H4 (cell line): ENCODE measurements around the gene TENM4. TPM values are rescaled to one million over a fixed set of nuclear protein-coding genes. Genes with fewer than 3 reads are reported as not detected.

Experiments used
- DNase-seq: peaks from one replicate; pipeline ENCODE4 v3.0.0-alpha.2; 2015; ENCODE audit warnings: low spot score
- total RNA-seq: library from RNA; depleted of rRNA; stranded (reverse); fragments of >200 nt; shearing (Covaris generic); gene quantifications from 2 replicates; pipeline ENCODE4 v1.2.3, GENCODE V29; 2014

Gene TENM4
- total RNA-seq, 1 experiment from 2014 or later: 0.31 TPM

DNA sequence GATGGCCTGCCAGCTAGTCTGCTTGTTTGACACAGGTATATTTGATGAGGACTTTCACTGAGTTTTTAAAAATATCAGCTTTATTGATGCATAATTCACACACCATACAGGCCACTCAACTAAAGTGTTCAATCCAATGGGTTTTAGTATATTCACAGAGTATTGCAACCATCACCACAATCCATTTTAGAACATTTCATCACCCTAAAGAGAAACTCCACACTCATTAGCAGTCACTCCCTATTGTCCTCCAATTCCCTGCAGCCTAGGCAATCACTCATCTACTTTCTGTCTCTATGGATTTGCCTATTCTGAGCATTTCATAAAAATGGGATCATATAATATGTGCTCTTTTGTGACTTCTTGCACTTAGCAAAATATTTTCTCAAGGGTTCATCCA, 468.2 kb downstream of the TENM4 start:
- DNase-seq: no peak

DNA sequence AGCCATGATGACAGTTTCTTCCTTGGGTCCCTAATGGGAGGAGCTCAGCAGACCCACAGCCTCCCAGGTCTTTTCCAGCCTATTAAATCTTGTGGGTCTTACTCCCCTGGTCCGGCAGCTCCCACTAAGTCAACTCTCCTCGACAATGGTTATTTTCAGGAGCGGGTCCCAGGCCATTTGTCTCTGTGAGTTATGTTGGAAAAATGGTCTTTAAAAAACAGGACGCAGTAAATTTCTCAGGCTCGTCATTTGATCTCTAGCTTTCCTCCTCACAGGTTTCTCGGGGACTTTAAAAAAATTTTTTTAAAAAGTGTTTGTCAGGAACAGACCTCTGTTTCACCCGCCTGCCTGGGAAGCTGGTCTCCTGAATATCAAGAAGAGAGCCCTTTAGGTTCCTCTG, 468.7 kb downstream of the TENM4 start:
- no peak for DNase-seq

DNA sequence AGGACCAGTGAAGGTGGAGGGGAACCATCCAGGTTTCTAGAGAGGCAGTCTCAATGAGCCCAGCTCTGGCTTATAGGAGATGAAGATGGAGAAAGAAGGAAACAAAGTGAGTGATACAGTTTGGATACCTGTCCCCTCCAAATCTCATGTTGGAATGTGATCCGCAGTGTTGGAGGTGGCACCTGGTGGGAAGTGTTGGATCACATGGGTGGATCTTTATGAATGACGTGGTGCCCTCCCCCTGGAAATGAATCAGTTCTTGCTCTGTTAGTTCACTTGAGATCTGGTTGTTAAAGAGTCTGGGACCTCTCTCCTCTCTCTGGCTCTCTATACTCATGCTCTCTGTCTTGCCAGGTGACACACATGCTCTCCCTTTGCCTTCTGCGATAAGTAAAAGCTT, 473.0 kb downstream of the TENM4 start:
- no peak for DNase-seq

DNA sequence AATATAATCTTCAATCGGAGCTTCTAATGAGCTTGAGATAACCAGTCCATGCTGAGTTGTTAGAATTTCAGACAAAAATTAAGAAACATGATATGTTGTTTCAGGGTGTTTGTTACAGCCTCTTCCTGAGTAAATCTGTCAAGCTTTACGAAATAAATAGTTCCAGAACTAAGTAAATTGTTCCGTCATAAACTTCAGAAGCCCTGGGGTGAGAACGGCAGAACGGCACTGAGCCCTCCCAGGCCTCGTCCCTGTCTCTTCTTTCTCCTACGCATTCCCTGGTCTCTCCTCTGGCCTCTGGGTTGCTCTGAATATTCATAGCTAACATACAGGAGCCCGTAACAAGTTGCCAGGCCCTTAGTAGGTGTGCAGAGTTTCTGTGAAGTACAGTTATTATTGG, 475.4 kb downstream of the TENM4 start:
- no peak for DNase-seq

DNA sequence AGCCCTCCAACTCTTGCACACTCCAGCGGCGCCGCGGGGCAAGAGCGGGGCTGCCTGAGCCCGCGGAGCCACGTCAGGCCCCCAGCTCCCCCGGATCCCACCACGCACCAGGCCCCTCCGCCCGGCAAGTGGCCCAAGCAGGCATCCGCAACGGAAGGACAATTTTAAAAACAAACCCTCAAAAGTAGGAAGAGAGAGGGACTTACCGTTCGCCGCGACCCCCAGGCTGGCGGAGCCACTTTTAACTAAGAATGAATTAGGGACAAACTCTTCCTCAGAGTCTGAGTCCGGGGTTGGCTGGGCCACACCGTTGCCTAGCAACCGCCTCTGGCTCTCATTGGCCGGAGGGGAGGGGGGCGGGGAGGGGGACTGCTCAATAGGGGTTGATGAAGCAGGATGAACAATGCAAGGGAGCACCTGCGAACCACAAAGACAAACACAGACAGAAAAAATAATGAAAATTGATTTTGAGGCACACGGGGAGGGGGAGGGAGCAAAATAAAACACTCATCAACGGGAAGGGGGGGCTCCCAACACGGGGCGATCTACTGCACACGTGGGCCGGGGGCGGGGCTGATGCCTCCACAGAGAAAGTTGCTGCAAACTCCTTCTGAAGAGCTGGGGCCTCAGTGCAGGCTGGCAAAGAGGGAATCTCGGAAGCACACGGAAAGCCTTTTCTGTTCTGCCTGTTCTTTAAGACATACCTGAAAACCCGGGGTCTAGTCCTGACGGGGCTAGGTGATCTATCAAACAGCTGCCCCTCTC, 478.7 kb downstream of the TENM4 start:
- DNase-seq: no peak

DNA sequence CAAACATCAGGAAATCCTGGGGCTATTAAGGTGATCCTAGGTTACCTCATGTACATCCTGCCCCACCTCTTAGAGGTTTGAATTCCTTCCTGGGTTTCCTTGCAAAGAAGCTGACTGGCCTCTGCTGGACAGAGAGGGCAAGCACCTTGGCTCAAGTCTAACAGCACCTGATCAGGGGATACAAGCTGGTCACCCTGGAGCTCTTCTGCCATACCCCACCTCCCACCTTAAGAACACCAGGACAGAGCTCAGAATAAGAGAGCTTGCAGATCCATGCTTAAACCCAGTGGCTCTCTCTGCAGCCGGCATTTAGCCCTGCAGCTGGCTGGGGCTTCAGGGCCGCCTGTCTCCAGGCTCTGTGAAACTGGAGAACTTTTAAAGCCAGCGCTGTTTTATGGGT, 479.6 kb downstream of the TENM4 start:
- DNase-seq: peak; percentile 29

DNA sequence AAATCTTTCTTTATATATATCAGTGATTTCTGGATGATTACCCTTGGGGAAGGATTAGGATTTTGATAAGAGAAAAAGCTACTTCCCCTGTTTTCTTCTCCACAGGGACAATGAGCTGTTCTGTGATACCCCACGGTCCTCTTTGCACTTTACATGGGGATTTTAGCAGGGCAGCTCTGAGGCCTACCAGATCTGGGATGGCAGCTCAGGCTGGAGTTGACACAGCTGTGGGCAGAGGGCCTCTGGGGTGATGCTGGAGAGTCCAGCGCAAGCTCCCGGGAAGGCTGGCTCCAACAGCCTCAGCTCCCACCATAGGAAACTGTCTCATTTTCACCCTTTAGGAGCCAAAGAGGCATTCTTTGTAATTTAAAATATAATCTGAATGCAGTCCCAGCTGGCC, 482.4 kb downstream of the TENM4 start:
- no peak for DNase-seq

DNA sequence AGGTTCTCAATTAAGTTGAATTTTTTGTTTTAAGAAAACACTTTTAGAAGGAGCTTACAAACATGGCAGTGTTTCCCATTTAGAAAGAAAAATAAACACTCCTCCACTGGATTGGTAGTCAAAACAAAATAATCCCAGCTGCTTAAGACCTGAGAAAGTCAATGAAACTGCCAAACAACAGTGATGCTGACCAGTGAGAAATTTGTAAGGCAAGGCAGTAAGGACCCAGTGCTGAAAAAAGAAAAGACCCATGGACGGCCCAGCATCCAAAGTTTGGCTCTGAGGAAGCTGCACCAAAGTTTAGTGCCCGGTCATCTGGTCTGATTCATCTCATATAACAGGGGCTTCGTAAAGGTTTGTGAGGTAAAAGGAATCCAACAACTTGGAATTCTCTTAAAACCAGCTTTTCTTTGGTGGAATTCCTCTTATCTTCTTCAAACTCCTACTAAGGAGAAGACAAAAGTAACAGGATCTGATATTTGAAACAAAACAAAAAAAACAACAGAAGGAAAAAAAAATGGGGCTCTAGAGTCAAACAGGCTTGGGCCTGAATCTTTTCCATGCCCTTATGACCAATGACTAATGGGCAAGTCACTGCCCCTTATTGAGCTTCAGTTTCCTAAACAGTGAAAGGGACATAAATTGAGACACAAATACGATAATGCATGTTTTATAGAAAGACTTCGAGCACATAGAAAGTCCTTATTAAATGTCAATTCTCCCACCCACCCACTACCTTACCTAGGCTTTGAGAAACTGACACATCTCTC, 483.2 kb downstream of the TENM4 start:
- DNase-seq: no peak

DNA sequence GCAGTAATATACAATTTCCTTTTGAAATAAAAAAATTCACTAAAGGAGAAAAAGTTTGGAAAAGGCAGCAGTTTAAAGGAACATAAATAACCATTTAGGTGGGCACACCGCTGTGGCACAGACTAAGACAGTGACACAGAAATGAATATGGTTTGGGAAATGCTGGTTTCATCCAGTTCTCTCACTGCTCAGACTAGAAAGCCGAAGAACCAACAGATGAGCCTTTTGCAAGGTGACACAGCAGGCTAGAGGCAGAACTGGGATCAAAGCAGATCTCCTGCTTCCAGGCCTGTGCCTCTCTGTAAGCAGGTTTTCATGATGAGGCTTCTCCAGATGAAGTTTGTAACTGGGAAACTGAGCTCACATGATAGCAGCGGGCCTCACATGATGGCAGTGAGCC, 486.1 kb downstream of the TENM4 start:
- DNase-seq: no peak

DNA sequence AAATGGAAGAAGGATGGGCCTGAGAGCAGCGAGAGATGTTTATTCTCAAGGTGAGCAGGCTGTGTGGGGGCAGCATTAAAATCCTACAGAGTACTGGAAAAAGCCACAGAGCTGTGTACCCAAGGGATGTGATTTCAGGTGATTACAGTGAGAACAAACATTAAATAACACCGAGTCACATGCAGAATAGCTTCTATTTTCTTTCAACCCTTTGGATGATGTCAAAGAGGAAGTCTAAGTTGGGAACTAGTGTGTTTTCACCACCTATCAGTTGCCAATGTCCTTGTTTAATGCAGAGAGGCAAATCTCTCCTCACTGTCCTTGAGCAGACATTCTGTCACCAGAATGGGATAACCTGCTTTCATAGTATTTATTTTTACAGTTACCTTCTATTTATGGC, 486.6 kb downstream of the TENM4 start:
- no peak for DNase-seq

DNA sequence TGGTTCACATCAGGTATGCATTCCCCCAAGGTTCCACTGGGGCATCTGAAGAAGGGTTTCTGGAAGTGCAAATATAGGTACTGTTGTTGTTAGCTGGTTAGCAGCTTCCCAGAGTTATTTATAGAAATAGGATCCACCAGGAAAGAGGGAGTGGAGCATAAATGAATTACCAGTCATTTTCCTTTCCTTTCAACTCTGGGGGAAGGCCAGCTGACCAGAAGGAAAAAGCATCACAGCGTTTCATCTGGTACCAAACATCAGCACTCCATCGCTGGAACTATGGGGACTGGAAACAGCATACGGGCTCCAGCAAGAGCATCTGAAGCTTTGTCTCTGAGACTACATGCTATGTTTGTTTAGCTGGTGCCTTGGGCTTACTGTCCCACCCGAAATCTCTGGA, 487.9 kb downstream of the TENM4 start:
- no peak for DNase-seq

DNA sequence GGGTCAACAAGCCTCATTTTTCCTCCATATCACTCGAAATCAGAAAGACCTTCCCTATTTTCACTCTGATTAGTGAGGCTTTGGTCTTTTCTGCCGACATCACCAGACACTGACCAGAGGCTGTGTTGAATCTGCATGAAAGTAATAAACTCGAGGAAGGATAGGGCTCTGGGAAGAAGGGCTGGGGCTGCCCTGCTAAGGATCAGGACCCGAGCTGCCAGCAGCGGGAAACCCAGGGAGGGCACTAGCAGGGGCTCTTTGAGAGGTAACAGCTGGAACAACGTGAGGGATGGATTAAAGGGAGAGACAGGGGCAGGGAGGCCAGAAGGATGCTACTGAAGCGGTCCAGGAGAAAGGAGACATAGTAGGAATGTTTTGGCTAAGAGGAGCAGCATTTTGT, 488.7 kb downstream of the TENM4 start:
- no peak for DNase-seq

DNA sequence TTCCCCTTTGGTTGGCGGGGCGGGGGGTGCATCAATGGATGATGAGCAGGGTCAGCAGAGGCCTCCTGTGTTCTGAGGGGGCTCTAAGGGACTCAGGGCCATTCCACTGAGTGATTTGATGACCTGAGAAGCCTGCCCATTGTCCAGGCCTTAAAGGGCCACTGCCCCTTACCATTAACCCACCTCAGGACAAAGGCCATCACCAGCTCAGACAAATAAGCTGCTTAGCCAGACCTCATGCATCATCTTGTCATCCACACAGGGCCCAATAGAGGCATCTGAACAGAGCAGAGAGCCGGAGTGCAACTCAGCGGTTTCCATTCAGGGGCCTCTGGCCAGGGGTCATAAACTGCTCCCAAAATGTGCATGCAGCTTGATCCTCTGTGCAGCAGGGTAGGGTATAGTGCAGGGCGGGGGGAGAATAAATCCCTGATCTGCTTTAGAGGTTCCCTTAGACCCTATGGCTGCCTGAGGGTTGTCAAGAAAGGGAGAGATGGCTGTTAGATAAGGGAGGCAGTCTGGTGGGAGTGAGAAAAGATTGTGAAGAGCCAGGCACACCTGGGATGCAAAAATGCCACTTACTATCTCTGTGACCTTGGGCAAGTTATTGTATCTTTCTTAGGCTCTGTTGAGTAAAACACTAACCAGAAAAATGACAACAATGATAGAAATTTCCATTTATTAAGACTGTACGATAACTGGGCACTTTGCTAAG, 490.7 kb downstream of the TENM4 start:
- no peak for DNase-seq

DNA sequence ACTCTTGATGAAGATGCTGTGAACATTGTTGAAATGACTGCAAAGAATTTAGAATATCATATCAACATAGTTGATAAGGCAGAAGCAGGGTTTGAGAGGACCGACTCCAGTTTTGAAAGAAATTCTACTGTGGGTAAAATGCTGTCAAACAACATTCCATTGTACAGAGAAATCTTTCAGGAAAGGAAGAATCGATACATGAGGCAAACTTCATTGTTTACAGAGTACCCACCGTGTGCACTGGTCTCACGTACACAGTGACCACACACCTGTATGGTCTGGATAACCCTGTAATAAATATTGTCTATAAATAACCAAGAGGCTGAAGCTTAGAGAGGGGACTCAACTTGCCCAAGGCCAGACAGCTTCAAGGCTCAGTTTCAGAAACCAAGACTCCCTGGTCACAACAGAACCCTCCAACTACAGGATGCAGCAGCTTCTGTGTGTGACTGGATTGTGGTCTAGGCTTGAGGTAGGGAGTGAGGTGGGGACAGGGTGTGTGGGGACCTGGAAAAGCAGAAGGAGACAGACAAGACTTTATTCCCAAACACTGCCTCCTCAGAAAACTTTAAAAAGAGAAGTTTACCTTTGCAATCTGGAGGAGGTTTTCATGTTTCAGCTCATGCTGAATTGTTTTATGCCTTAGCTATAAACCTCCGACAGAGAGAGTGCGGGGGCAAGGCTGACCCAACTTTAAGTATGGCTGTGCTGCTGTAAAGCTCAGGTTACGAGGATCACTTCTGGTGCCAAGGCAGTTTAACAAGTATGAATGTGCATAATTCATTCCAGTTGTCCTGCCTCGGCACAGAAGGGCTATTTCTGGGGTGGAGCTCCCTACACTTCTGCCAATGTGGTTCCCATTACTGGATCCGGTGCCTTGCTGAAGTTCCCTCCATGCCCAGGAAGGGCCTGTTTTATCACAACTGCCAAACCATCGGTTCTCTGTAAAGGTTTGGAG, 493.6 kb downstream of the TENM4 start:
- DNase-seq: no peak

DNA sequence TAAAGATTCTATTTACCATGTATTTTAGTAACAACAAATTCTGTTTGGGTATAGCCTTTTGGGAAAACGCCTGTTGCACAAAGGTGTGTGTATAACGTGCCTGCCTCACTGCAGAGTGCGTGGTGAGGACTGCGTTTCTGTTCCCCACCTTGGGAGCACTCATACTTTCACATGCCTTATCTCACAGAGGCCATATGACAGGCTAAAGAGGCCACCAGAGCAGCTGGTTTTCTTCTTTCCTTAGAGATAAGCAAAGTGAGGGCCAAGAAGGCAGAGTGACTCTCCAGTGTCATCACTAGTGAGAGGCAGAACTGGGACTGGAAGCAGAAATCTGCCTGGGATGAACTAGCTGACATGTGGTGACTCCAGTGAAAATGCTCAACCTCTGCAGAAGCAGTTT, 497.0 kb downstream of the TENM4 start:
- no peak for DNase-seq

DNA sequence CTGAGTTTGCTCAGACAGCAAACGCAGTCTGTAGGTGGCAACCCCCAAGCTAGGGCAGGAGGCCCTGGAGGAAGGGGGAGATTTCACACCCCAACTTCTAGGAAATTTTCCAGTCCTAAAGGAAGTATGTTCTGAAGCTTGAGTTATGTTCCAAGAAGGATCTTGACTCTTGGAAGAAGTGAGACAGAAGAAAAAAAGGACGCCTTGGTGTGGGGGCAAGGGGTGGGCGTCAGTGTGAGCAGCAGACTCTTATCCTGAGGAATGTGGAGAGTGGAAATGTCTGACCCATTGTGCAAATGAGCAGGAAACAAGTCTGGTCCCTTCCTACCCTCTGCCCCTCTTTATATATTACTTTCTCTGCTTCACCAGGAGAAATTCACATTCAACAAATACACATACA, 497.7 kb downstream of the TENM4 start:
- DNase-seq: no peak

DNA sequence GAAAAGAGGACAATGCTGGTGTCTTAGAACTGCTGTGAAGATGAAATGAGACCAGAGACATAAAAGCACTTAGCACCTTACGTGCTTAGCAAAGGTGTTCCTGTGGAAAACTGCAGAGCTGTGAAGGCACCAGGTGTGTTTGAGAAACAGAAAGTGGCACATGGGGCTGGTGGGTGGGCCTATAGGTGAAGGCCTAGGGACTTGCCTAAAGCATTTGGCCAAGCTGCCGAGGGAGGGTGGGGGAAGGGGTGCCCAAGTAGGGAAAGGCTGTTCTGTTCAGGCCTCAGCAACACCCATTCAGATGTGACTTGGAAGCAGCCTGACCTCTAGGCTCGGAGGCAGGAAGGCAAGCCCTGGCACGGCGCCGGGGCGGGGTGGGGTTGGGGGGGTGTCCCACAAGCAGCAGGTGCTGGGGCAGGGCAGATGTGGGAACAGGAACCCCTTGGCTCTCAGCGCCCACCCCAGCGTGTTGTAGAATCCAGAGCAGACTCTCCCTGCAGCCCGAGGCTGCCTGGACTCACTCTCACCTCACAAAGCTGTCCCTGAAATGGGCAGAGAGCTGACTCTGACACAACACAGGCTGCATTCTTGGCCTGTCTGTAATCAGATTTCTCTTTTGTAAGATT, 499.5 kb downstream of the TENM4 start:
- no peak for DNase-seq

DNA sequence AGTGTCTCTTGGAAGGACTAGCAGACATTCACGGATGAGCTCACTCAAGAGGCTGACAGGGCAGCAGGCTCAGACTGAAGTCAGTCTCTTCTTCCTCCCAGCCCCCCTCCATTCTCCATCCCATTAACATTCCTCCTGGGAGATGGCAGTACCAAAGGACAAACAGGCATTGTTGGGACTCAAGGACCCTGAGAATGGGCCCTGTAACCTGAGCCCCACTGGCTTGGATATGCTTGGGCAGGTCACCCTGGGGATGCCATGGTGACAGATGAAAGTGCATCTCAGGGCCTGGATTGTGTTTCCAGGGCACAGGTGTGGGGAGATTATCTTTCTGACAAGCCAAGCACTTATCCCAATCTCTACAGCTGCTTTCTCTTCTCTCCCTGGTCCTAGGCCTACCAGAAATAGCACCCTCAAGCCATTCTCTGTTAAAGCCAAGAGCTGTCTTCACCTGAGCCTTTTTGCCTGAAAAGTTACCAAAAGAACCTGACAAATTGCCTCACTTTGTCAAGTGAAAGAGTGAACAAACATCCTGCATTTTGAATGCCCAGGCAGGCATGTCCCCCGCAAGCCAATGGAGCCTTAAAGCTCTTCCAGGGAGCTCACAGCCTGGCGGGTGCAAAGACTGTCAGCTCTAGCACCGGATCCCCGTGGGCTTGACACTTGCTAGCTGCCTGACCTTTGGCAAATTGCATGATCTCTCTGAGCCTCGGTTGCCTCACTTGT, 500.2 kb downstream of the TENM4 start:
- no peak for DNase-seq

DNA sequence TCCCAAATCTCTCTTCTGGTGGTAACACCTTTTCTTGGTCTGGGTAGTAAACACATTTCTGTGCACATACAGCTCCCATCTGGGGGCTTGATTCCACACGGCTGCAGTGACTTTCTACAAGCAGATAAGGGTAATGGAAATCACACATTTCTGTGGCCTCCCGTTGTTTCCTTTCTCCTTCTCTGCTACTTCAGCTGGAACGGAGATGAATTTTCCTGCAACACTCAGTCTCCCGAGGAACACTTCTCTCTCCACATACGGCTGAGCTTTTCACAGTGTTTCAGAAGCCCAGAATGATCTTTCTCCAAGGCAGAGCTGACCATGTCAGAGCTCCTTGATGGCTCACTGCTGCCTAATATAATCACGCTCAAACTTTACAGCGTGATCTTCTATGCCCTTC, 501.9 kb downstream of the TENM4 start:
- DNase-seq: no peak

DNA sequence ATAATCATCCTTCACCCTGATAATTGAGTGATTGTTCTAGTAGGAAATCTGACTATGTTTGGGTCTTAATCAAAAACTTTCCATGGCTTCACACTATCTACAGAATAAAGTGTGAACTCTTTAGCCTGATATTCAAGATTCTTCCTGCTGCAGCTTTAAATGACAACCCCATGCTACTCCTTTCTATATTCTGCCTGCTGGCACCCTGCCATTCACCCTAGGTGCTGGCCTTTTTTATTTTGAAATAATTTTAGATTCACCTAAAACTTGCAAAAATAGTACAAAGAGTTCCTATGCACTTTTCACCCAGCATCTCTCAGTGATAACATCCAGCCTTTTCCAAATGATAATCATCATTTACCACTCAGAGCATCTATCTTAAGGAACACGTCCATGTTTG, 502.8 kb downstream of the TENM4 start:
- no peak for DNase-seq
